Neural cell (in vitro differentiated cells): Measurements from ENCODE around the gene CLIC1.

ENCODE experiments used
- EP300 ChIP-seq: fragments of 450-650 bp; conservative IDR thresholded peaks from 2 replicates; pipeline ENCODE4 v1.6.1; 2014; ENCODE audit warnings: antibody characterized with exemption, mild to moderate bottlenecking, moderate library complexity; ENCODE audit not compliant: poor library complexity, severe bottlenecking
- SMC3 ChIP-seq: fragments of 450-650 bp; conservative IDR thresholded peaks from 2 replicates; pipeline ENCODE4 v1.6.1; 2014; ENCODE audit warnings: antibody characterized with exemption, mild to moderate bottlenecking, moderate library complexity; ENCODE audit not compliant: poor library complexity
- TF ChIP-seq, protein P1 (sequence below): fragments of 450-650 bp; IDR thresholded peaks from 2 replicates; pipeline ENCODE4 v1.5.1; 2014; ENCODE audit warnings: antibody characterized with exemption, mild to moderate bottlenecking, moderate library complexity; ENCODE audit not compliant: poor library complexity, severe bottlenecking

DNA sequence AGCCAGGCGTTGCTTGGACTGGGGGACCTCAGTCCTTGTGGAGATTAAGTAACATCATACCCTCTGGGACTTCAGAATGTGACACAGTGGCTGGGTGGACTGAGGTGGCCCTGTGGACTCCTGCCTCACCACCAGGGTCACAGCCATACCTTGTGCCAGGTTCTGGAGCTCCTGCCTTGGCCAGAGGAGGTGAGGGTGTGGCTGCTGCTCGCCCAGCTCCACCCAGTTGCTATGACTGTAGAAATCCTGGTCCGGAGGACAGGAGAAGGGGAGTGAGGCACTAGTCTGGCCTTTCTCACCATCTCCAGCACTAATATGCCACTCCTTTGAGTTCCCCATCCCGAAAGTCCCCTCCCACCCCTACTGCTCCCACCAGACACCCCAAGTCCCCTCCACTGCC, 38.9 kb upstream of the CLIC1 start:
- TF ChIP-seq, protein P1, sequence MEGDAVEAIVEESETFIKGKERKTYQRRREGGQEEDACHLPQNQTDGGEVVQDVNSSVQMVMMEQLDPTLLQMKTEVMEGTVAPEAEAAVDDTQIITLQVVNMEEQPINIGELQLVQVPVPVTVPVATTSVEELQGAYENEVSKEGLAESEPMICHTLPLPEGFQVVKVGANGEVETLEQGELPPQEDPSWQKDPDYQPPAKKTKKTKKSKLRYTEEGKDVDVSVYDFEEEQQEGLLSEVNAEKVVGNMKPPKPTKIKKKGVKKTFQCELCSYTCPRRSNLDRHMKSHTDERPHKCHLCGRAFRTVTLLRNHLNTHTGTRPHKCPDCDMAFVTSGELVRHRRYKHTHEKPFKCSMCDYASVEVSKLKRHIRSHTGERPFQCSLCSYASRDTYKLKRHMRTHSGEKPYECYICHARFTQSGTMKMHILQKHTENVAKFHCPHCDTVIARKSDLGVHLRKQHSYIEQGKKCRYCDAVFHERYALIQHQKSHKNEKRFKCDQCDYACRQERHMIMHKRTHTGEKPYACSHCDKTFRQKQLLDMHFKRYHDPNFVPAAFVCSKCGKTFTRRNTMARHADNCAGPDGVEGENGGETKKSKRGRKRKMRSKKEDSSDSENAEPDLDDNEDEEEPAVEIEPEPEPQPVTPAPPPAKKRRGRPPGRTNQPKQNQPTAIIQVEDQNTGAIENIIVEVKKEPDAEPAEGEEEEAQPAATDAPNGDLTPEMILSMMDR, result no peak
- TF ChIP-seq SMC3, result no peak
- no peak for TF ChIP-seq EP300
